HG03575 (cell line): Measurements from ENCODE around the gene NCMAP.

ENCODE experiments used
- ATAC-seq: cut with Tn5 transposase; IDR thresholded peaks from one replicate; pipeline ENCODE4 v1.9.1; 2021; ENCODE audit not compliant: unreplicated experiment, insufficient number of reproducible peaks, low FRiP score; ENCODE audit errors: extremely low read depth

The NCMAP gene

GRCh38 chr1:24605534-24606295, 49.8 kb downstream of the NCMAP start:
- no peak for ATAC-seq

GRCh38 chr1:24606296-24606605, 50.4 kb downstream of the NCMAP start:
- ATAC-seq = no peak

GRCh38 chr1:24606621-24607020, 50.7 kb downstream of the NCMAP start:
- ATAC-seq = no peak

- no peak for ATAC-seq
Observed at GRCh38 chr1:24609949-24610517, 54.1 kb downstream of the NCMAP start.

- no peak for ATAC-seq
Observed at GRCh38 chr1:24619376-24619775, 63.5 kb downstream of the NCMAP start.

- no peak for ATAC-seq
Observed at GRCh38 chr1:24620678-24621077, 64.8 kb downstream of the NCMAP start.

GRCh38 chr1:24621121-24621520, 65.2 kb downstream of the NCMAP start:
- ATAC-seq = no peak

GRCh38 chr1:24622218-24622617, 66.3 kb downstream of the NCMAP start:
- ATAC-seq = no peak

GRCh38 chr1:24632832-24633175, 76.9 kb downstream of the NCMAP start:
- no peak for ATAC-seq

- ATAC-seq = no peak
Observed at GRCh38 chr1:24635195-24635843, 79.4 kb downstream of the NCMAP start.

- no peak for ATAC-seq
Observed at GRCh38 chr1:24636661-24637357, 80.9 kb downstream of the NCMAP start.

- ATAC-seq = no peak
Observed at GRCh38 chr1:24639094-24639493, 83.2 kb downstream of the NCMAP start.

GRCh38 chr1:24639881-24640280, 84.0 kb downstream of the NCMAP start:
- no peak for ATAC-seq

GRCh38 chr1:24640288-24640687, 84.4 kb downstream of the NCMAP start:
- ATAC-seq = no peak

- no peak for ATAC-seq
Observed at GRCh38 chr1:24641646-24642151, 85.8 kb downstream of the NCMAP start.

GRCh38 chr1:24642481-24643362, 86.8 kb downstream of the NCMAP start, which contains the start of gene SRRM1:
Gene SRRM1, plus strand, starts transcription at chr1:24643302. Its CDS starts 25 bp downstream, at chr1:24643327.
- peak; percentile 33 for ATAC-seq

GRCh38 chr1:24643363-24644099, 87.6 kb downstream of the NCMAP start:
- no peak for ATAC-seq

GRCh38 chr1:24644100-24644384, 88.2 kb downstream of the NCMAP start:
- no peak for ATAC-seq
